H9 (cell line): ENCODE data around the gene POC1B. TPM values are rescaled to one million over a fixed set of nuclear protein-coding genes. Genes with fewer than 3 reads are reported as not detected.

Source experiments
- DNase-seq: peaks from one replicate; pipeline ENCODE4 v3.0.0-alpha.2; 2017
- H2AFZ ChIP-seq: one replicate; pipeline ENCODE4 v1.6.1; 2013; ENCODE audit warnings: mild to moderate bottlenecking, low read length, control low read depth, moderate library complexity
- H2AK5ac ChIP-seq: 2 replicates; pipeline ENCODE4 v1.6.1; 2013; ENCODE audit warnings: low read length, control low read depth, mixed read lengths; ENCODE audit not compliant: insufficient read length
- H2BK120ac ChIP-seq: one replicate; pipeline ENCODE4 v1.6.1; 2013; ENCODE audit warnings: low read depth, mild to moderate bottlenecking, low read length, control low read depth, inconsistent platforms; ENCODE audit not compliant: poor library complexity, severe bottlenecking
- H2BK12ac ChIP-seq: 2 replicates; pipeline ENCODE4 v1.6.1; 2013; ENCODE audit warnings: low read length, control low read depth, mixed read lengths, low read depth; ENCODE audit not compliant: insufficient read length
- H2BK15ac ChIP-seq: 2 replicates; pipeline ENCODE4 v1.6.1; 2013; ENCODE audit warnings: low read depth, low read length, control low read depth
- H2BK20ac ChIP-seq: one replicate; pipeline ENCODE4 v1.6.1; 2013; ENCODE audit warnings: low read depth, mild to moderate bottlenecking, low read length, control low read depth, inconsistent platforms; ENCODE audit not compliant: poor library complexity, severe bottlenecking
- H2BK5ac ChIP-seq: 2 replicates; pipeline ENCODE4 v1.6.1; 2013; ENCODE audit warnings: low read length, control low read depth, mixed read lengths; ENCODE audit not compliant: insufficient read length
- H3K14ac ChIP-seq: 2 replicates; pipeline ENCODE4 v1.6.1; 2013; ENCODE audit warnings: low read length, control low read depth; ENCODE audit not compliant: insufficient read depth
- H3K18ac ChIP-seq: 2 replicates; pipeline ENCODE4 v1.6.1; 2013; ENCODE audit warnings: low read depth, mild to moderate bottlenecking, mixed read lengths, low read length, control low read depth; ENCODE audit not compliant: insufficient read length
- H3K23ac ChIP-seq: 2 replicates; pipeline ENCODE4 v1.6.1; 2013; ENCODE audit warnings: low read length, control low read depth, mixed read lengths, low read depth; ENCODE audit not compliant: insufficient read length
- H3K23me2 ChIP-seq: 2 replicates; pipeline ENCODE4 v1.6.1; 2013; ENCODE audit warnings: low read depth, mild to moderate bottlenecking, mixed read lengths, low read length, control low read depth; ENCODE audit not compliant: insufficient read length, poor library complexity, severe bottlenecking
- H3K27ac ChIP-seq: 2 replicates; pipeline ENCODE4 v1.5.1; 2013; ENCODE audit warnings: low read length, control low read depth, mixed read lengths, low read depth; ENCODE audit not compliant: insufficient read length
- H3K27me3 ChIP-seq: 2 replicates; pipeline ENCODE4 v1.6.1; 2013; ENCODE audit warnings: low read length, control low read depth, inconsistent platforms; ENCODE audit not compliant: insufficient read depth
- H3K4ac ChIP-seq: 2 replicates; pipeline ENCODE4 v1.6.1; 2013; ENCODE audit warnings: low read depth, mild to moderate bottlenecking, control low read depth, inconsistent platforms, low read length, moderate library complexity
- H3K4me1 ChIP-seq: 2 replicates; pipeline ENCODE4 v1.6.1; 2013; ENCODE audit warnings: low read length, control low read depth, inconsistent platforms; ENCODE audit not compliant: insufficient read depth
- H3K4me2 ChIP-seq: 2 replicates; pipeline ENCODE4 v1.6.1; 2013; ENCODE audit warnings: low read length, control low read depth, mixed read lengths; ENCODE audit not compliant: insufficient read length, insufficient read depth
- H3K56ac ChIP-seq: 2 replicates; pipeline ENCODE4 v1.6.1; 2013; ENCODE audit warnings: low read depth, mild to moderate bottlenecking, mixed read lengths, low read length, control low read depth; ENCODE audit not compliant: insufficient read length
- H3K79me1 ChIP-seq: 2 replicates; pipeline ENCODE4 v1.6.1; 2013; ENCODE audit warnings: low read depth, mild to moderate bottlenecking, moderate library complexity, low read length, control low read depth, inconsistent platforms; ENCODE audit not compliant: insufficient read depth, poor library complexity, severe bottlenecking
- H3K79me2 ChIP-seq: 2 replicates; pipeline ENCODE4 v1.6.1; 2013; ENCODE audit warnings: low read length, control low read depth, inconsistent platforms; ENCODE audit not compliant: insufficient read depth
- H3K9ac ChIP-seq: 2 replicates; pipeline ENCODE4 v1.6.1; 2013; ENCODE audit warnings: low read length, control low read depth, mixed read lengths; ENCODE audit not compliant: insufficient read length; ENCODE audit errors: extremely low read depth
- H3K9me3 ChIP-seq: one replicate; pipeline ENCODE4 v1.6.1; 2013; ENCODE audit warnings: low read depth, low read length, inconsistent platforms; ENCODE audit not compliant: control insufficient read depth
- H3T11ph ChIP-seq: one replicate; pipeline ENCODE4 v1.6.1; 2013; ENCODE audit warnings: mild to moderate bottlenecking, low read length, control low read depth, inconsistent platforms
- H4K20me1 ChIP-seq: one replicate; pipeline ENCODE4 v1.6.1; 2013; ENCODE audit not compliant: control insufficient read depth, insufficient read length, insufficient read depth
- H4K5ac ChIP-seq: 2 replicates; pipeline ENCODE4 v1.6.1; 2013; ENCODE audit warnings: low read depth, mild to moderate bottlenecking, mixed read lengths, low read length, control low read depth; ENCODE audit not compliant: insufficient read length
- H4K8ac ChIP-seq: replicated peaks from 2 replicates; pipeline ENCODE4 v1.6.1; 2013; ENCODE audit warnings: low read length, control low read depth, mixed read lengths, low read depth; ENCODE audit not compliant: insufficient read length
- H4K91ac ChIP-seq: 2 replicates; pipeline ENCODE4 v1.6.1; 2013; ENCODE audit warnings: low read depth, mild to moderate bottlenecking, moderate library complexity, mixed read lengths, low read length, control low read depth; ENCODE audit not compliant: insufficient read length
- H3K27ac Mint-ChIP-seq, 3 experiments: 2 replicates in 2 of 3; 3 replicates in 1 of 3; pipeline ENCODE4 v1.8.0; 2020 to 2021; ENCODE audit warnings: mixed read lengths in 3 of 3, mild to moderate bottlenecking in 1 of 3, moderate library complexity in 1 of 3
- H3K27me3 Mint-ChIP-seq: 2 replicates; pipeline ENCODE4 v1.8.0; 2021; ENCODE audit warnings: low read depth, mild to moderate bottlenecking, moderate library complexity, mixed read lengths
- H3K36me3 Mint-ChIP-seq, 3 experiments: 2 replicates in 2 of 3; 3 replicates in 1 of 3; pipeline ENCODE4 v1.8.0; 2020 to 2021; ENCODE audit warnings: low read depth in 3 of 3, mixed read lengths in 3 of 3; ENCODE audit not compliant: insufficient read depth in 1 of 3
- H3K4me1 Mint-ChIP-seq, 2 experiments: 2 replicates each; pipeline ENCODE4 v1.8.0; 2020; ENCODE audit warnings: mixed read lengths in 2 of 2
- H3K4me3 Mint-ChIP-seq, 2 experiments: 2 replicates in 1 of 2; 3 replicates in 1 of 2; pipeline ENCODE4 v1.8.0; 2020 to 2021; ENCODE audit warnings: mild to moderate bottlenecking in 2 of 2, mixed read lengths in 2 of 2, moderate library complexity in 1 of 2
- H3K9me3 Mint-ChIP-seq, 2 experiments: 2 replicates in 1 of 2; 3 replicates in 1 of 2; pipeline ENCODE4 v1.8.0; 2020; ENCODE audit warnings: mild to moderate bottlenecking in 2 of 2, mixed read lengths in 2 of 2, moderate library complexity in 1 of 2
- WGBS: extraction: QIAGEN DNeasy Blood & Tissue Kit; methylation state at CpG from one replicate; pipeline ENCODE4 v1.1.7; 2013; ENCODE audit warnings: missing lambda C conversion rate, low lambda C conversion rate, mixed read lengths; ENCODE audit not compliant: insufficient read length; ENCODE audit errors: extremely low coverage; 5-methylcytosine and 5-hydroxymethylcytosine counted together
- total RNA-seq: library from RNA; stranded (reverse); gene quantifications from 2 replicates; pipeline ENCODE4 v1.2.1, GENCODE V29; 2021
- TF ChIP-seq, protein P1 (sequence below): fragments of 200-600 bp; sonication (generic); conservative IDR thresholded peaks from 3 replicates; pipeline ENCODE4 v1.8.0; 2021; ENCODE audit warnings: antibody characterized with exemption, mild to moderate bottlenecking

POC1B gene
- total RNA-seq, 1 experiment from 2014 or later, result 12.5 TPM

DNA sequence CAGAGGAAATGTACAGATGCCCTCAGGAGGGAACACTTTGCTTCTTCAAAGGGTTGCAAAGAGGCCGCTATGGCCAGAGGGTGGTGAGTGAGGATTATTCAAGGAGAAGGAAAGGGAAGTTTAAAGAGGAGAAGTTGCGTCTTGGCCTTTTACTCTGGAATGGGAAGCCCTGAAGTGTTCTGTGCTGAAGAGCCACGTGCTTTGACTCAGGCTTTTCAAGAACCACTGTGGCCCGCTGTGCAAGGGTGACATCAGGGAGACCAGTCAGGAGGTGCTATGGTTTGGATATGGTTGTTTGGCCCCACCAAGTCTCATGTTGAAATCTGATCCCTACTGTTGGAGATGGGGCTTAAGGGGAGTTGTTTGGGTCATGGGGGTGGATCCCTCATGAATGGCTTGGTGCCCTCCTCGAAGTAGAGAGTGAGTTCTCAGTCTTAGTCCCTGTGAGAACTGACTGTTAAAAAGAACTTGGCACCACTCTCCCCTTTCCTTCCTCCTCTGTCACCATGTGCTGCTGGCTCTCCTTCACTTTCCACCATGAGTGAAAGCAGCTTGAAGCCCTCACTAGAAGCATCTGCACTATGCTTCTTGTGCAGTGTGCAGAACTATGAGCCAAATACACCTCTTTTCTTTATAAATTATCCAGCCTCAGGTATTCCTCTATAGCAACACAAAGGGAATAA is 107.5 kb downstream of the POC1B start:
- no peaks in the 10 kb centered on the region for H3K79me1 ChIP-seq
- no peak overlapping the region for H2BK12ac ChIP-seq
- no peak overlapping the region for H3K18ac ChIP-seq
- no CpG with 5 or more reads among the region's 5 CpGs for WGBS
- no peak overlapping the region for H4K8ac ChIP-seq
- Mint-ChIP-seq H3K27me3 (no peaks in the 10 kb centered on the region), H3K27ac (no peak overlapping the region), H3K4me3 (no peak overlapping the region), H3K9me3 (no peaks in the 10 kb centered on the region), H3K4me1 (peaks cover 16 to 18% of the 10 kb centered on the region in 2 experiments), H3K36me3 (no peaks in the 10 kb centered on the region)
- no peak overlapping the region for H3T11ph ChIP-seq
- H2AFZ ChIP-seq, result no peak overlapping the region
- H3K27ac ChIP-seq, result no peak overlapping the region
- no peaks in the 10 kb centered on the region; the same call in 1 of the 2 replicates for H3K4me1 ChIP-seq
- no peak overlapping the region for H3K4ac ChIP-seq
- no peak overlapping the region for H2AK5ac ChIP-seq
- no peak overlapping the region for H2BK120ac ChIP-seq
- no peaks in the 10 kb centered on the region for H3K27me3 ChIP-seq
- H3K9ac ChIP-seq, result no peak overlapping the region
- no peaks in the 10 kb centered on the region for H3K79me2 ChIP-seq
- TF ChIP-seq, protein P1, sequence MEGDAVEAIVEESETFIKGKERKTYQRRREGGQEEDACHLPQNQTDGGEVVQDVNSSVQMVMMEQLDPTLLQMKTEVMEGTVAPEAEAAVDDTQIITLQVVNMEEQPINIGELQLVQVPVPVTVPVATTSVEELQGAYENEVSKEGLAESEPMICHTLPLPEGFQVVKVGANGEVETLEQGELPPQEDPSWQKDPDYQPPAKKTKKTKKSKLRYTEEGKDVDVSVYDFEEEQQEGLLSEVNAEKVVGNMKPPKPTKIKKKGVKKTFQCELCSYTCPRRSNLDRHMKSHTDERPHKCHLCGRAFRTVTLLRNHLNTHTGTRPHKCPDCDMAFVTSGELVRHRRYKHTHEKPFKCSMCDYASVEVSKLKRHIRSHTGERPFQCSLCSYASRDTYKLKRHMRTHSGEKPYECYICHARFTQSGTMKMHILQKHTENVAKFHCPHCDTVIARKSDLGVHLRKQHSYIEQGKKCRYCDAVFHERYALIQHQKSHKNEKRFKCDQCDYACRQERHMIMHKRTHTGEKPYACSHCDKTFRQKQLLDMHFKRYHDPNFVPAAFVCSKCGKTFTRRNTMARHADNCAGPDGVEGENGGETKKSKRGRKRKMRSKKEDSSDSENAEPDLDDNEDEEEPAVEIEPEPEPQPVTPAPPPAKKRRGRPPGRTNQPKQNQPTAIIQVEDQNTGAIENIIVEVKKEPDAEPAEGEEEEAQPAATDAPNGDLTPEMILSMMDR, result no peak
- H4K20me1 ChIP-seq, result no peaks in the 10 kb centered on the region
- H2BK20ac ChIP-seq, result no peak overlapping the region
- H3K56ac ChIP-seq, result no peak overlapping the region
- no peak overlapping the region for H2BK5ac ChIP-seq
- DNase-seq, result no peak
- no peaks in the 10 kb centered on the region for H3K23me2 ChIP-seq
- no peak overlapping the region for H3K14ac ChIP-seq
- no peak overlapping the region for H2BK15ac ChIP-seq
- H4K91ac ChIP-seq, result no peak overlapping the region
- no peak overlapping the region for H4K5ac ChIP-seq
- H3K23ac ChIP-seq, result no peak overlapping the region
- H3K9me3 ChIP-seq, result no peaks in the 10 kb centered on the region
- no peak overlapping the region for H3K4me2 ChIP-seq
